GM12878 (cell line): ENCODE results near the gene SETD1A. TPM values are rescaled to one million over a fixed set of nuclear protein-coding genes. Genes with fewer than 3 reads are reported as not detected.
A peak's percentile ranks its signal among the peaks of the same experiment; 100 is the strongest.

Experiments used
- BRCA1 ChIP-seq: IDR thresholded peaks from 2 replicates; pipeline ENCODE4 v1.6.1; 2011; ENCODE audit warnings: low read depth, low read length, improper control_type of control experiment
- CBFB ChIP-seq: IDR thresholded peaks from 2 replicates; pipeline ENCODE4 v1.6.1; 2016; ENCODE audit warnings: antibody characterized with exemption, low read depth
- CHD1 ChIP-seq: IDR thresholded peaks from 2 replicates; pipeline ENCODE4 v1.6.1; 2012; ENCODE audit warnings: low read depth, low read length, improper control_type of control experiment
- HDGF ChIP-seq: fragments of 450-650 bp; IDR thresholded peaks from 2 replicates; pipeline ENCODE4 v1.6.1; 2016; ENCODE audit warnings: antibody characterized with exemption
- IKZF1 ChIP-seq: fragments of 450-650 bp; conservative IDR thresholded peaks from 2 replicates; pipeline ENCODE4 v1.6.1; 2017; ENCODE audit warnings: antibody characterized with exemption, mild to moderate bottlenecking
- NFYA ChIP-seq: IDR thresholded peaks from 2 replicates; pipeline ENCODE4 v1.6.1; 2011; ENCODE audit warnings: low read depth, mild to moderate bottlenecking, low read length, improper control_type of control experiment, borderline replicate concordance
- NR2C1 ChIP-seq: fragments of 450-650 bp; IDR thresholded peaks from 2 replicates; pipeline ENCODE4 v1.6.1; 2017; ENCODE audit warnings: antibody characterized with exemption, mild to moderate bottlenecking, moderate library complexity
- NR2C2 ChIP-seq: IDR thresholded peaks from 2 replicates; pipeline ENCODE4 v1.6.1; 2011; ENCODE audit warnings: borderline replicate concordance, low read depth; ENCODE audit not compliant: control insufficient read depth, insufficient read length
- PML ChIP-seq: IDR thresholded peaks from 2 replicates; pipeline ENCODE4 v1.6.1; 2012; ENCODE audit warnings: low read length, inconsistent platforms
- STAT3 ChIP-seq: IDR thresholded peaks from 2 replicates; pipeline ENCODE4 v1.6.1; 2011; ENCODE audit warnings: low read depth, low read length, improper control_type of control experiment
- SUPT20H ChIP-seq: IDR thresholded peaks from 2 replicates; pipeline ENCODE4 v1.6.1; 2011; ENCODE audit warnings: low read depth, mild to moderate bottlenecking, low read length, moderate library complexity, borderline replicate concordance; ENCODE audit not compliant: control insufficient read depth
- TAF1 ChIP-seq: IDR thresholded peaks from 2 replicates; pipeline ENCODE4 v1.6.1; 2011; ENCODE audit warnings: mild to moderate bottlenecking, low read depth, low read length, borderline replicate concordance
- TARDBP ChIP-seq: IDR thresholded peaks from 2 replicates; pipeline ENCODE4 v1.6.1; 2016; ENCODE audit warnings: borderline replicate concordance
- YY1 ChIP-seq: IDR thresholded peaks from 2 replicates; pipeline ENCODE4 v1.6.1; 2011; ENCODE audit warnings: low read depth, mild to moderate bottlenecking, low read length
- ZNF384 ChIP-seq: IDR thresholded peaks from 2 replicates; pipeline ENCODE4 v1.6.1; 2012; ENCODE audit warnings: low read depth, mild to moderate bottlenecking, low read length, improper control_type of control experiment, borderline replicate concordance
- polyA plus RNA-seq, 11 experiments: library from polyadenylated mRNA; depleted of rRNA in 4 of 11; unstranded in 6 of 11; stranded (reverse) in 5 of 11; fragments of >200 nt; fragmentation: Nextera tagmentation in 4 of 11; fragmentation: Illumina TruSeq in 1 of 11; extraction: Ambion mirVana in 4 of 11; extraction: Trizol in 1 of 11; gene quantifications; 1 replicate in 1 of 11; 2 replicates in 10 of 11; pipeline versions ENCODE4 v1.2.1 to v1.2.3, GENCODE V29; 2011 to 2016; ENCODE audit warnings: inconsistent platforms in 2 of 11, missing spikeins in 2 of 11, low read depth in 1 of 11
- total RNA-seq, 4 experiments: library from RNA; depleted of rRNA in 3 of 4; stranded (reverse); fragments of >200 nt in 3 of 4; fragmentation: Illumina TruSeq in 1 of 4; extraction: Trizol in 1 of 4; gene quantifications; 2 replicates each; pipeline versions ENCODE4 v1.2.1 to v1.2.3, GENCODE V29; 2013 to 2021
- TF ChIP-seq, protein P1 (sequence below): fragments of 450-650 bp; conservative IDR thresholded peaks from 2 replicates; pipeline ENCODE4 v1.6.1; 2017; ENCODE audit warnings: mild to moderate bottlenecking, moderate library complexity
- TF ChIP-seq, protein P2 (sequence below): fragments of 450-650 bp; IDR thresholded peaks from 2 replicates; pipeline ENCODE4 v1.6.1; 2017; ENCODE audit warnings: borderline replicate concordance
- TF ChIP-seq, protein P3 (sequence below): fragments of 450-650 bp; IDR thresholded peaks from 2 replicates; pipeline ENCODE4 v1.6.1; 2016; ENCODE audit warnings: mild to moderate bottlenecking, moderate library complexity, borderline replicate concordance
- TF ChIP-seq, protein P4 (sequence below): IDR thresholded peaks from 2 replicates; pipeline ENCODE4 v1.6.1; 2011; ENCODE audit warnings: borderline replicate concordance, low read depth, mild to moderate bottlenecking, moderate library complexity, low read length; ENCODE audit not compliant: insufficient read depth, poor library complexity, severe bottlenecking
- TF ChIP-seq, protein P5 (sequence below): fragments of 450-650 bp; IDR thresholded peaks from 2 replicates; pipeline ENCODE4 v1.6.1; 2016; ENCODE audit warnings: mild to moderate bottlenecking

The SETD1A gene
- total and polyA plus RNA-seq, 10 of the 15 experiments (the other 5 are each of a cell fraction or from before 2014, with no cell fraction given): 0.02 to 25.9 (median 4.9) TPM

DNA sequence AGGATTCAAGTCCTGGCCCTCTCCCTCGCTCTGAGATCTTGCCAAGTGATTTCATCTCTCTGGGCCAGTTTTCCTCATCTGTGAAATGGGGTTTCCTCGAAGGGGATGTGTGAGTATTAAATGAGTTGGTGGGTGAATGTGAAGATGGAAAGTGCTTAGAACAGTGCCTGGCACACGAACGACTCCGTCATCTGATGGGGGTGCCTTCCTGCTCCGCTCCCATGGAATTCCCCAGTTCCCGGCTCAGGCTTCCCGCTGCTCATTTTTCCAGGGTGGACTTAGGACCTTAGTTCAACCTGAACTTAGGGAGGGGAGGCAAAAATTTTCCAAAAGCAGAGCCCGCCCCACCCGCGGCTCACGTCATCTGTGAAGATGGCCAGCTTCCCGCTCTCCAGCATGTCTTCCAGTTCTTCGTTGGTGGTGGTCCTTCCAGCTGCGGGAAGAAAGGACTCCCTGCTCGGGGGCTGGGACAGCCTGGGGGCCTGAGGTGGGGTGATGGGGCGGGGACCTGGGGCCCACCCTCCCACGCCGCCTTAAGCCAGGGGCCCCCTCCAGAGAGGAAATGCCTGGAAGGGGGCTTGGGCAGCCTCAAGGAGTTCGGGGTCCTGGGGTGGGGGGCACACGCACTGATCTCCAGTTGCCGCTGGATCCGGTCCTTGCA lies 38.9 kb downstream of the SETD1A start (continued):
- TF ChIP-seq YY1 (peak; percentile 39; the same call in 1 of the 2 replicates), SUPT20H (no peak), STAT3 (no peak), TAF1 (no peak), NR2C1 (no peak), ZNF384 (no peak), PML (no peak), IKZF1 (peak; percentile 67), NR2C2 (no peak), HDGF (no peak), BRCA1 (no peak), TARDBP (no peak), CHD1 (no peak), CBFB (no peak), NFYA (no peak)
- TF ChIP-seq, protein P1, sequence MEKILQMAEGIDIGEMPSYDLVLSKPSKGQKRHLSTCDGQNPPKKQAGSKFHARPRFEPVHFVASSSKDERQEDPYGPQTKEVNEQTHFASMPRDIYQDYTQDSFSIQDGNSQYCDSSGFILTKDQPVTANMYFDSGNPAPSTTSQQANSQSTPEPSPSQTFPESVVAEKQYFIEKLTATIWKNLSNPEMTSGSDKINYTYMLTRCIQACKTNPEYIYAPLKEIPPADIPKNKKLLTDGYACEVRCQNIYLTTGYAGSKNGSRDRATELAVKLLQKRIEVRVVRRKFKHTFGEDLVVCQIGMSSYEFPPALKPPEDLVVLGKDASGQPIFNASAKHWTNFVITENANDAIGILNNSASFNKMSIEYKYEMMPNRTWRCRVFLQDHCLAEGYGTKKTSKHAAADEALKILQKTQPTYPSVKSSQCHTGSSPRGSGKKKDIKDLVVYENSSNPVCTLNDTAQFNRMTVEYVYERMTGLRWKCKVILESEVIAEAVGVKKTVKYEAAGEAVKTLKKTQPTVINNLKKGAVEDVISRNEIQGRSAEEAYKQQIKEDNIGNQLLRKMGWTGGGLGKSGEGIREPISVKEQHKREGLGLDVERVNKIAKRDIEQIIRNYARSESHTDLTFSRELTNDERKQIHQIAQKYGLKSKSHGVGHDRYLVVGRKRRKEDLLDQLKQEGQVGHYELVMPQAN: no peak
- TF ChIP-seq, protein P2, sequence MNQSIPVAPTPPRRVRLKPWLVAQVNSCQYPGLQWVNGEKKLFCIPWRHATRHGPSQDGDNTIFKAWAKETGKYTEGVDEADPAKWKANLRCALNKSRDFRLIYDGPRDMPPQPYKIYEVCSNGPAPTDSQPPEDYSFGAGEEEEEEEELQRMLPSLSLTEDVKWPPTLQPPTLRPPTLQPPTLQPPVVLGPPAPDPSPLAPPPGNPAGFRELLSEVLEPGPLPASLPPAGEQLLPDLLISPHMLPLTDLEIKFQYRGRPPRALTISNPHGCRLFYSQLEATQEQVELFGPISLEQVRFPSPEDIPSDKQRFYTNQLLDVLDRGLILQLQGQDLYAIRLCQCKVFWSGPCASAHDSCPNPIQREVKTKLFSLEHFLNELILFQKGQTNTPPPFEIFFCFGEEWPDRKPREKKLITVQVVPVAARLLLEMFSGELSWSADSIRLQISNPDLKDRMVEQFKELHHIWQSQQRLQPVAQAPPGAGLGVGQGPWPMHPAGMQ: no peak
- TF ChIP-seq, protein P3, sequence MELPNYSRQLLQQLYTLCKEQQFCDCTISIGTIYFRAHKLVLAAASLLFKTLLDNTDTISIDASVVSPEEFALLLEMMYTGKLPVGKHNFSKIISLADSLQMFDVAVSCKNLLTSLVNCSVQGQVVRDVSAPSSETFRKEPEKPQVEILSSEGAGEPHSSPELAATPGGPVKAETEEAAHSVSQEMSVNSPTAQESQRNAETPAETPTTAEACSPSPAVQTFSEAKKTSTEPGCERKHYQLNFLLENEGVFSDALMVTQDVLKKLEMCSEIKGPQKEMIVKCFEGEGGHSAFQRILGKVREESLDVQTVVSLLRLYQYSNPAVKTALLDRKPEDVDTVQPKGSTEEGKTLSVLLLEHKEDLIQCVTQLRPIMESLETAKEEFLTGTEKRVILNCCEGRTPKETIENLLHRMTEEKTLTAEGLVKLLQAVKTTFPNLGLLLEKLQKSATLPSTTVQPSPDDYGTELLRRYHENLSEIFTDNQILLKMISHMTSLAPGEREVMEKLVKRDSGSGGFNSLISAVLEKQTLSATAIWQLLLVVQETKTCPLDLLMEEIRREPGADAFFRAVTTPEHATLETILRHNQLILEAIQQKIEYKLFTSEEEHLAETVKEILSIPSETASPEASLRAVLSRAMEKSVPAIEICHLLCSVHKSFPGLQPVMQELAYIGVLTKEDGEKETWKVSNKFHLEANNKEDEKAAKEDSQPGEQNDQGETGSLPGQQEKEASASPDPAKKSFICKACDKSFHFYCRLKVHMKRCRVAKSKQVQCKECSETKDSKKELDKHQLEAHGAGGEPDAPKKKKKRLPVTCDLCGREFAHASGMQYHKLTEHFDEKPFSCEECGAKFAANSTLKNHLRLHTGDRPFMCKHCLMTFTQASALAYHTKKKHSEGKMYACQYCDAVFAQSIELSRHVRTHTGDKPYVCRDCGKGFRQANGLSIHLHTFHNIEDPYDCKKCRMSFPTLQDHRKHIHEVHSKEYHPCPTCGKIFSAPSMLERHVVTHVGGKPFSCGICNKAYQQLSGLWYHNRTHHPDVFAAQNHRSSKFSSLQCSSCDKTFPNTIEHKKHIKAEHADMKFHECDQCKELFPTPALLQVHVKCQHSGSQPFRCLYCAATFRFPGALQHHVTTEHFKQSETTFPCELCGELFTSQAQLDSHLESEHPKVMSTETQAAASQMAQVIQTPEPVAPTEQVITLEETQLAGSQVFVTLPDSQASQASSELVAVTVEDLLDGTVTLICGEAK: no peak
- TF ChIP-seq, protein P4, sequence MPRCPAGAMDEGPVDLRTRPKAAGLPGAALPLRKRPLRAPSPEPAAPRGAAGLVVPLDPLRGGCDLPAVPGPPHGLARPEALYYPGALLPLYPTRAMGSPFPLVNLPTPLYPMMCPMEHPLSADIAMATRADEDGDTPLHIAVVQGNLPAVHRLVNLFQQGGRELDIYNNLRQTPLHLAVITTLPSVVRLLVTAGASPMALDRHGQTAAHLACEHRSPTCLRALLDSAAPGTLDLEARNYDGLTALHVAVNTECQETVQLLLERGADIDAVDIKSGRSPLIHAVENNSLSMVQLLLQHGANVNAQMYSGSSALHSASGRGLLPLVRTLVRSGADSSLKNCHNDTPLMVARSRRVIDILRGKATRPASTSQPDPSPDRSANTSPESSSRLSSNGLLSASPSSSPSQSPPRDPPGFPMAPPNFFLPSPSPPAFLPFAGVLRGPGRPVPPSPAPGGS: no peak
- TF ChIP-seq, protein P5, sequence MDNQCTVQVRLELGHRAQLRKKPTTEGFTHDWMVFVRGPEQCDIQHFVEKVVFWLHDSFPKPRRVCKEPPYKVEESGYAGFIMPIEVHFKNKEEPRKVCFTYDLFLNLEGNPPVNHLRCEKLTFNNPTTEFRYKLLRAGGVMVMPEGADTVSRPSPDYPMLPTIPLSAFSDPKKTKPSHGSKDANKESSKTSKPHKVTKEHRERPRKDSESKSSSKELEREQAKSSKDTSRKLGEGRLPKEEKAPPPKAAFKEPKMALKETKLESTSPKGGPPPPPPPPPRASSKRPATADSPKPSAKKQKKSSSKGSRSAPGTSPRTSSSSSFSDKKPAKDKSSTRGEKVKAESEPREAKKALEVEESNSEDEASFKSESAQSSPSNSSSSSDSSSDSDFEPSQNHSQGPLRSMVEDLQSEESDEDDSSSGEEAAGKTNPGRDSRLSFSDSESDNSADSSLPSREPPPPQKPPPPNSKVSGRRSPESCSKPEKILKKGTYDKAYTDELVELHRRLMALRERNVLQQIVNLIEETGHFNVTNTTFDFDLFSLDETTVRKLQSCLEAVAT: peak; percentile 96
